Superior temporal gyrus (tissue), 1 donor: ENCODE results near the gene SERPINH1.

Source experiments
- DNase-seq: peaks from one replicate; pipeline ENCODE4 v3.0.0-alpha.2; 2016; ENCODE audit errors: extremely low spot score

SERPINH1 gene

GRCh38 chr11:75596914-75597313, 34.9 kb downstream of the SERPINH1 start:
- no peak for DNase-seq

- DNase-seq = peak; percentile 28
Observed at GRCh38 chr11:75597636-75598035, 35.6 kb downstream of the SERPINH1 start.

- no peak for DNase-seq
Observed at GRCh38 chr11:75598264-75598663, 36.2 kb downstream of the SERPINH1 start.

GRCh38 chr11:75598900-75599299, 36.8 kb downstream of the SERPINH1 start:
- no peak for DNase-seq

- DNase-seq = no peak
Observed at GRCh38 chr11:75600356-75600755, 38.3 kb downstream of the SERPINH1 start.

GRCh38 chr11:75601494-75601893, 39.4 kb downstream of the SERPINH1 start:
- no peak for DNase-seq

- DNase-seq = no peak
Observed at GRCh38 chr11:75602951-75603350, 40.9 kb downstream of the SERPINH1 start.

GRCh38 chr11:75603791-75604736, 42.0 kb downstream of the SERPINH1 start:
- DNase-seq = no peak

GRCh38 chr11:75606099-75606498, 44.0 kb downstream of the SERPINH1 start:
- no peak for DNase-seq

GRCh38 chr11:75611823-75612222, 49.8 kb downstream of the SERPINH1 start:
- DNase-seq = no peak

- DNase-seq = no peak
Observed at GRCh38 chr11:75615751-75616150, 53.7 kb downstream of the SERPINH1 start.

- DNase-seq = peak; percentile 21
Observed at GRCh38 chr11:75616281-75616680, 54.2 kb downstream of the SERPINH1 start.
